ENCODE measurements around the gene TTPAL.

GRCh38 chr20:44497761-44498160, 22.1 kb downstream of the TTPAL start:
- 0 out of 2 replicates have a peak, but pooled peaks have one; percentile 35 for TF ChIP-seq POLR2A (IDR thresholded peaks at IDR 0.05; ENCODE audit: low read depth, low read length)
- no peak for TF ChIP-seq MAFK (IDR thresholded peaks at IDR 0.05; ENCODE audit: low read depth, low read length)

Measured in IMR-90 (cell line).